ENCODE results near the gene MVB12B.
A peak's percentile ranks its signal among the peaks of the same experiment; 100 is the strongest.

MVB12B gene

GRCh38 chr9:126329476-126330275, 3.0 kb downstream of the MVB12B start:
- DNase-seq: no peak

- DNase-seq: no peak
Observed at GRCh38 chr9:126330536-126330935, 3.9 kb downstream of the MVB12B start.

GRCh38 chr9:126331964-126332748, 5.5 kb downstream of the MVB12B start:
- no peak for DNase-seq

- no peak for DNase-seq
Observed at GRCh38 chr9:126334721-126335621, 8.3 kb downstream of the MVB12B start.

- peak in 12 of 56 donors; percentile 28 to 67 (median 42) for DNase-seq
Observed at GRCh38 chr9:126335837-126336735, 9.5 kb downstream of the MVB12B start.

- DNase-seq: no peak
Observed at GRCh38 chr9:126336736-126337325, 10.2 kb downstream of the MVB12B start.

- peak in 54 of 56 donors; percentile 35 to 89 (median 76) for DNase-seq
Observed at GRCh38 chr9:126337729-126338372, 11.2 kb downstream of the MVB12B start.

GRCh38 chr9:126338945-126339344, 12.3 kb downstream of the MVB12B start:
- DNase-seq: no peak

GRCh38 chr9:126341426-126341825, 14.8 kb downstream of the MVB12B start:
- DNase-seq: no peak

- no peak for DNase-seq
Observed at GRCh38 chr9:126341902-126342301, 15.3 kb downstream of the MVB12B start.

- DNase-seq: peak in 1 of 56 donors; percentile 26
Observed at GRCh38 chr9:126342621-126343031, 16.0 kb downstream of the MVB12B start.

GRCh38 chr9:126343271-126343700, 16.7 kb downstream of the MVB12B start:
- no peak for DNase-seq

GRCh38 chr9:126346031-126346430, 19.4 kb downstream of the MVB12B start:
- no peak for DNase-seq

- no peak for DNase-seq
Observed at GRCh38 chr9:126347093-126347492, 20.5 kb downstream of the MVB12B start.

- no peak for DNase-seq
Observed at GRCh38 chr9:126347911-126348760, 21.5 kb downstream of the MVB12B start.

- no peak for DNase-seq
Observed at GRCh38 chr9:126348911-126349550, 22.4 kb downstream of the MVB12B start.

- no peak for DNase-seq
Observed at GRCh38 chr9:126354887-126355770, 28.5 kb downstream of the MVB12B start.
